Nephron (organoid): ENCODE measurements around the gene DIPK2A.

Source experiments
- H3K27ac Mint-ChIP-seq, 3 experiments: 2 replicates each; pipeline ENCODE4 v1.8.0; 2020; ENCODE audit warnings: mixed read lengths in 3 of 3, mild to moderate bottlenecking in 2 of 3, moderate library complexity in 1 of 3
- H3K27me3 Mint-ChIP-seq: 2 replicates; pipeline ENCODE4 v1.8.0; 2021; ENCODE audit warnings: low read depth, mild to moderate bottlenecking, moderate library complexity, mixed read lengths
- H3K36me3 Mint-ChIP-seq: 2 replicates; pipeline ENCODE4 v1.8.0; 2020; ENCODE audit warnings: low read depth, mixed read lengths
- H3K4me1 Mint-ChIP-seq: 2 replicates; pipeline ENCODE4 v1.8.0; 2020; ENCODE audit warnings: mixed read lengths
- H3K4me3 Mint-ChIP-seq, 3 experiments: 2 replicates each; pipeline ENCODE4 v1.8.0; 2020; ENCODE audit warnings: mild to moderate bottlenecking in 3 of 3, mixed read lengths in 3 of 3, moderate library complexity in 2 of 3
- H3K9me3 Mint-ChIP-seq: 2 replicates; pipeline ENCODE4 v1.8.0; 2020; ENCODE audit warnings: mixed read lengths
- TF ChIP-seq, protein P1 (sequence below), 3 experiments: fragments of 200-600 bp; sonication (generic); IDR thresholded peaks; one replicate each; pipeline ENCODE4 v1.5.0; 2021; ENCODE audit warnings: antibody characterized with exemption in 3 of 3; ENCODE audit not compliant: unreplicated experiment in 3 of 3

DIPK2A gene

DNA sequence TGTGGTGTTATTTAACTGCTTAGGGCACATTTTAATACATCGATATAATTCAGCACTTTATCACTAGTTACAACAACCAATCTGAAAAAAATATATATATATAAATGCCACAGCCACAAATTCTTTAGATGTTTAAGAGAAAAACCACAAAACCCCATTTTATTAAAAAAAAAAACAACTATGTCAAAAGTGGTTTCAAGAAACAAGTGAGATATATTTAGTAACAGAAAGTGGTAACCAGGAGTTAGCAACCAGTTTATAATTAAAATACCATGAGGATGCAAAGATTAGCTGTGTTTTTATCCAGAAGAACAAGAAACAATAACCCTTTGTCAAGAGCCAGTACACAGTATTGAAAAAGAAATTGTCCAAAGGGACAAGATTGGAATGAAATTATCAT lies 14.8 kb upstream of the DIPK2A start:
- no peaks in the 10 kb centered on the region for H3K27me3 Mint-ChIP-seq
- no peak overlapping the region for H3K4me3 Mint-ChIP-seq
- H3K36me3 Mint-ChIP-seq, result peaks cover 5% of the 10 kb centered on the region
- no peak overlapping the region for H3K27ac Mint-ChIP-seq
- TF ChIP-seq, protein P1, sequence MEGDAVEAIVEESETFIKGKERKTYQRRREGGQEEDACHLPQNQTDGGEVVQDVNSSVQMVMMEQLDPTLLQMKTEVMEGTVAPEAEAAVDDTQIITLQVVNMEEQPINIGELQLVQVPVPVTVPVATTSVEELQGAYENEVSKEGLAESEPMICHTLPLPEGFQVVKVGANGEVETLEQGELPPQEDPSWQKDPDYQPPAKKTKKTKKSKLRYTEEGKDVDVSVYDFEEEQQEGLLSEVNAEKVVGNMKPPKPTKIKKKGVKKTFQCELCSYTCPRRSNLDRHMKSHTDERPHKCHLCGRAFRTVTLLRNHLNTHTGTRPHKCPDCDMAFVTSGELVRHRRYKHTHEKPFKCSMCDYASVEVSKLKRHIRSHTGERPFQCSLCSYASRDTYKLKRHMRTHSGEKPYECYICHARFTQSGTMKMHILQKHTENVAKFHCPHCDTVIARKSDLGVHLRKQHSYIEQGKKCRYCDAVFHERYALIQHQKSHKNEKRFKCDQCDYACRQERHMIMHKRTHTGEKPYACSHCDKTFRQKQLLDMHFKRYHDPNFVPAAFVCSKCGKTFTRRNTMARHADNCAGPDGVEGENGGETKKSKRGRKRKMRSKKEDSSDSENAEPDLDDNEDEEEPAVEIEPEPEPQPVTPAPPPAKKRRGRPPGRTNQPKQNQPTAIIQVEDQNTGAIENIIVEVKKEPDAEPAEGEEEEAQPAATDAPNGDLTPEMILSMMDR (IDR thresholded peaks at IDR 0.05; ENCODE audit: unreplicated experiment in 3 of 3), result no peak
- H3K9me3 Mint-ChIP-seq, result peaks cover 12% of the 10 kb centered on the region
- H3K4me1 Mint-ChIP-seq, result no peaks in the 10 kb centered on the region

DNA sequence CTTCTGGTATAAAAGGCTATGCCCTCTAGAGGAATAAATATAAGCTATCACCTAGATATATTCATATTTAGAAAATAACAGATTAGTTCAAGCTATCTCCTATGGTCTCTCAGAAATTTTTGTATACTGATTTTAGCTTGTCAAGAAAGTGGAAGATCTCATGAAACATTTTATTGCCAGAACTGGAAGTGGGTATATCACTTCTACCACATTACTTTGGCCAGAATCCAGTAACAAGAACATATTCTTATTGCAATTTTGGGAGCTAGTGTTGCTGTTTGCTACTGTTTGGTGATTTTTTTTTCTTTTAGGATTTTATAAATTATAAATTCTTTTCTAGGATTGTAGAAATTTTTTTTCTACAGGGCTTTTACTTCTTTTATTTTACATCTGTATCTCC lies 14.2 kb upstream of the DIPK2A start:
- Mint-ChIP-seq H3K36me3 (peaks cover 5% of the 10 kb centered on the region), H3K27ac (no peak overlapping the region), H3K9me3 (peaks cover 16% of the 10 kb centered on the region), H3K4me3 (no peak overlapping the region), H3K4me1 (no peaks in the 10 kb centered on the region), H3K27me3 (no peaks in the 10 kb centered on the region)
- TF ChIP-seq, protein P1 (IDR thresholded peaks at IDR 0.05; ENCODE audit: unreplicated experiment in 3 of 3), result no peak

DNA sequence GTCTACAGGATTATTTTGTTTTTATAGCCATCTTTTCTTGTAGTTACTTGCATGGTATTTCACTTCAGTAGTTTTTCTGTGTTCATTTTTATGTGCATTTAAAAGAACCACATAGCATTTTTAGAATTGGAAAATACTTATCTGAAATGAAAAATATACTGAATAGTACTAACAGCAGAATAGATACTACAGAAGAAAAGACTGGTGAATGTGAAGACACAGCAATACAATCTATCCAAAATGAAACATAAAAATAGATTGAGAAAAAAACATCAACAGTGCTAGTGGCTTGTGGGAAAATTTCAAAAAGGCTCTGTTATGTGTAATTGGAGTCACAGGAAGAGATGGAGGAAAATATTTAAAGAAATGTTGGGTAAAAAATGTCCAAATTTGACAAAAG lies 12.7 kb upstream of the DIPK2A start:
- TF ChIP-seq, protein P1 (IDR thresholded peaks at IDR 0.05; ENCODE audit: unreplicated experiment in 3 of 3), result no peak
- no peaks in the 10 kb centered on the region for H3K27me3 Mint-ChIP-seq
- no peak overlapping the region for H3K27ac Mint-ChIP-seq
- H3K9me3 Mint-ChIP-seq, result peaks cover 18% of the 10 kb centered on the region
- peaks cover 5% of the 10 kb centered on the region for H3K36me3 Mint-ChIP-seq
- no peaks in the 10 kb centered on the region for H3K4me1 Mint-ChIP-seq
- no peak overlapping the region for H3K4me3 Mint-ChIP-seq

DNA sequence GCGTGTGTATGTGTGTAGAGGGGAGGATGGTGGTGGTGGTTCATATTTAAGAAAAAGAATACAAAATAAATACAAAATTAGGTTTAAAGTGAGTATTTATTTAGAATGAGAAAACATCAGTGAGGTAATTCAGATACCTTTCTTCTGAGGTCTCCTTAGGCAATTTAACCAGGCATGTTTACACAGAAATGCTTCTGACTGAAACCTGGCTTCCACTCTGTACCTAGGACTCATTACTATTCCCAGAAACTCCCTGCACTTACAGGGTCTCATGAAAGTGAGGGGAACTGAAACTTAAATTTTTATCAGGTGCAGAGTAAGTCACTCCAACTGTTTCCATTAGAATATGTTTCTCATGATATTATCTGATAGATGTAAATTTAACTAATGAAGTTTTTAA lies 10.3 kb upstream of the DIPK2A start:
- H3K4me1 Mint-ChIP-seq, result no peaks in the 10 kb centered on the region
- peaks cover 18% of the 10 kb centered on the region for H3K9me3 Mint-ChIP-seq
- H3K4me3 Mint-ChIP-seq, result no peak overlapping the region
- no peaks in the 10 kb centered on the region for H3K27me3 Mint-ChIP-seq
- no peak overlapping the region for H3K27ac Mint-ChIP-seq
- peaks cover 5% of the 10 kb centered on the region for H3K36me3 Mint-ChIP-seq
- TF ChIP-seq, protein P1 (IDR thresholded peaks at IDR 0.05; ENCODE audit: unreplicated experiment in 3 of 3), result no peak

DNA sequence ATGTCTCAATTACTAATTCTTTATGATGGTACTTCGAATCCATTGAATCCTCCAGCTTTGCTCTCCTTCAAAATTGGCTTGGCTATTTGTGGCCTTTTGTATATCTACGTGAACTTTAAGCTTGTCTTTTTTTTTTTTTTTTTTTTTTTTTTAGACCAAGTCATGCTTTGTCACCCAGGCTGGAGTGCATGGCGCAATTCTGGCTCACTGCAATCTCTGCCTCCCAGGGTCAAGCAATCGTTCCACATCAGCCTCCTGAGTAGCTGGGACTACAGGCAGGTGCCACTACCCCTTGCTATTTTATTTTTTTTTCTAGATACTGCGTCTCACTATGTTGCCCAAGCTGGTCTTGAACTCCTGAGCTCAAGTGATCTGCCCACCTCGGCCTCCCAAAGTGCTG lies 7.7 kb upstream of the DIPK2A start:
- no peak overlapping the region for H3K27ac Mint-ChIP-seq
- TF ChIP-seq, protein P1 (IDR thresholded peaks at IDR 0.05; ENCODE audit: unreplicated experiment in 3 of 3), result no peak
- H3K4me1 Mint-ChIP-seq, result no peaks in the 10 kb centered on the region

DNA sequence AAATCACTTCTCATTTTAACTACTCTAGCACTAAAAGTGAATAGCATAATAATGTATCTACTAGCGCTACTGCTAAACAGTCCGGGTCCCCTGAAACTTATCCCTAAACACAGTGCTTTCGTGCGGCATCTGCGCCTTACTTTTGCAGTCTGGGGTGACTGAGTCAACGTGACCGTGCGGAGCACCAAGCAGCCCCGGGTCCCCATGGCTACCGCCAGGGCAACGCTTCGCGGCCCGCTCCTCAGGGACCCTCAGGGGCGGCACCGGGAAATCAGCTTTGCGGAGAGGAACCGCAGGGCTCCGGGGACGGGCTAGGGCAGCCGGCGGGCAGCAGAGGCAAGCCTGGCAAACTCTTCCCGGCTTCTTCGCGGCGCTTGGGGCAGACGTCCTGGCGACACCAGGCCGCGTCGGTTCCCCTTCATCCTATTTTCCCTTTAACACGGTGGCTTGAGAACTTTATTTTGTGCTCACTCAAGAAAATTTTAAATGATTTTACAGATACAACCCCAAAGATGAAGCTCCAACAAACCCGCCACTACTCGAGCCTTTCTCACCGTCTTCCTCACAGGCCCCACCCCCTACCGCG lies 757 bp upstream of the DIPK2A start:
- Mint-ChIP-seq H3K4me1 (peaks cover 12% of the 10 kb centered on the region), H3K36me3 (no peaks in the 10 kb centered on the region), H3K27me3 (no peaks in the 10 kb centered on the region), H3K4me3 (peak overlapping the region; percentile 91 to 98 (median 96)), H3K9me3 (no peaks in the 10 kb centered on the region), H3K27ac (peak overlapping the region; percentile 100)
- TF ChIP-seq, protein P1 (IDR thresholded peaks at IDR 0.05; ENCODE audit: unreplicated experiment in 3 of 3), result peak in 2 of 3 experiments; percentile 4 to 23

More for the DNA sequence above, 7.7 kb upstream of the DIPK2A start:
- Mint-ChIP-seq H3K9me3 (peaks cover 13% of the 10 kb centered on the region), H3K4me3 (no peak overlapping the region), H3K36me3 (peaks cover 3% of the 10 kb centered on the region), H3K27me3 (no peaks in the 10 kb centered on the region)
